GM12892 (cell line): Measurements from ENCODE around the gene ANKUB1.

Experiments
- POLR2A ChIP-seq: IDR thresholded peaks from 2 replicates; pipeline ENCODE4 v1.6.1; 2011; ENCODE audit warnings: low read depth, low read length, control low read depth
- POLR2AphosphoS5 ChIP-seq: IDR thresholded peaks from 2 replicates; pipeline ENCODE4 v1.6.1; 2011; ENCODE audit warnings: low read depth, low read length, control low read depth
- TAF1 ChIP-seq: IDR thresholded peaks from 2 replicates; pipeline ENCODE4 v1.6.1; 2011; ENCODE audit warnings: low read depth, mild to moderate bottlenecking, control low read depth, low read length, borderline replicate concordance

GRCh38 chr3:149715247-149715646 is 77.1 kb downstream of the ANKUB1 start:
- TF ChIP-seq POLR2AphosphoS5 (no peak), POLR2A (no peak), TAF1 (no peak)
